ENCODE results near the gene YTHDC1. TPM values are rescaled to one million over a fixed set of nuclear protein-coding genes. Genes with fewer than 3 reads are reported as not detected.

The YTHDC1 gene
- polyA plus RNA-seq, 1 of the 3 experiments (the other 2 are of a cell fraction): 31.3 TPM

DNA sequence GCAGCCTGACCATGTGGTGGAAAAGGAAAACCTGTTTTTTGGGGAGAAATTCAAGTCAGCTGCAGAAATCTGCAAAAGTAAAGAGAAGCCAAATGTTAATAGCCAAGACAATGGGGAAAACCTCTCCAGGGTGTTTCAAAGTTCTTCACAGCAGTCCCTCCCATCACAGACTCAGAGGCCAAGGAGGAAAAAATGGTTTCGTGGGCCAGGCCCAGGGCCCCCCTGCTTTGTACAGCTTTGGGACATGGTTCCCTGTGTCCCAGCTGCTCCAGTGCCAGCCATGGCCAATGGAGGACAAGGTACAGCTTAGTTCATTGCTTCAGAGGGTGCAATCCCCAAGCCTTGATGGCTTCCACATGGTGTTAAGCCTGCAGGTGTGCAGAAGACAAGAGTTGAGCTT, 15.2 kb upstream of the YTHDC1 start:
- Histone ChIP-seq H3K9ac (no peak overlapping the region), H3K36me3 (replicated peaks in 1 of 2; ENCODE audit: control insufficient read depth in 1 of 2, insufficient read depth in 2 of 2, low read length in 1 of 2) (no peaks in the 10 kb centered on the region), H3K9me2 (no peaks in the 10 kb centered on the region), H3K9me3 (no peaks in the 10 kb centered on the region), H3K27ac (ENCODE audit: low read depth in 2 of 2, low read length in 1 of 2) (no peak overlapping the region), H2AFZ (ENCODE audit: low read depth) (no peak overlapping the region), H3K4me1 (ENCODE audit: control insufficient read depth in 1 of 2, insufficient read depth in 2 of 2, low read depth in 1 of 2, low read length in 1 of 2) (no peaks in the 10 kb centered on the region), H3K27me3 (ENCODE audit: insufficient read depth) (no peaks in the 10 kb centered on the region; the same call in 1 of the 2 replicates), H3K4me3 (ENCODE audit: low read depth in 2 of 2, low read length in 1 of 2) (no peak overlapping the region), H3F3A (replicated peaks; ENCODE audit: insufficient read depth) (peaks cover 4% of the 10 kb centered on the region), H4K20me1 (ENCODE audit: insufficient read depth) (no peaks in the 10 kb centered on the region), H3K4me2 (no peak overlapping the region), H3K79me2 (ENCODE audit: insufficient read depth) (no peaks in the 10 kb centered on the region)
- ChIA-PET CTCF (interaction anchor here (1.5 kb wide), 1 partner anchor 93 kb away, joined by 4 read pairs; no protein-coding TSS in a partner anchor), POLR2A (interaction anchor here (0.6 kb wide), 1 partner anchor 44 kb away, joined by 3 read pairs; no protein-coding TSS in a partner anchor)
- DNase-seq: no peak
- 29% methylated on average over 1 of the region's 1 CpG for WGBS (ENCODE audit: low lambda C conversion rate)
- TF ChIP-seq, protein P1, sequence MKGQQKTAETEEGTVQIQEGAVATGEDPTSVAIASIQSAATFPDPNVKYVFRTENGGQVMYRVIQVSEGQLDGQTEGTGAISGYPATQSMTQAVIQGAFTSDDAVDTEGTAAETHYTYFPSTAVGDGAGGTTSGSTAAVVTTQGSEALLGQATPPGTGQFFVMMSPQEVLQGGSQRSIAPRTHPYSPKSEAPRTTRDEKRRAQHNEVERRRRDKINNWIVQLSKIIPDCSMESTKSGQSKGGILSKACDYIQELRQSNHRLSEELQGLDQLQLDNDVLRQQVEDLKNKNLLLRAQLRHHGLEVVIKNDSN (IDR thresholded peaks at IDR 0.05; ENCODE audit: borderline replicate concordance, low read depth): no peak
- TF ChIP-seq RCOR1 (IDR thresholded peaks at IDR 0.05; ENCODE audit: low read length) (no peak), EP300 (IDR thresholded peaks at IDR 0.05; ENCODE audit: borderline replicate concordance in 1 of 2, low read depth in 1 of 2, low read length in 1 of 2) (no peak)

DNA sequence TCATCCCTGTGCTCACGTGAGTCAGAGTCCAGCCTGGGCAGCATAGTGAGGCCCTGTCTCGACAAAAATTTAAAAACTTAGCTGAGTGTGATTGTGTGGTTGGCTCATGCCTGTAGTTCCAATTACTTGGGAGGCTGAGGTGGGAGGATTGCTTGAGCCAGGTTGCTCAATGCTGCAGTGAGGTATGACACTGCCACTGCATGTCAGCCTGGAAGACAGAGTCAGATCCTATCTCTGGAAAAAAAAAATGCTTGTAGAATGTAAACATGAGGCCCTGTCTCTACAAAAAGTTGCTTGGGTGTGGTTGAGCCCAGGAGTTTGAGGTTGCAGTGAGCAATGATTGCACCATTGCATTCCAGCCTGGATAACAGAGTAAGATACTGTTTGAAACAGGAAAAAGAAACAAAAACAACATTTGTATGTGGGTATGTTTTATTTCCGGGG, 11.3 kb upstream of the YTHDC1 start:
- no peaks in the 10 kb centered on the region for H3K9me2 ChIP-seq
- no peaks in the 10 kb centered on the region for H3K36me3 ChIP-seq (replicated peaks in 1 of 2; ENCODE audit: control insufficient read depth in 1 of 2, insufficient read depth in 2 of 2, low read length in 1 of 2)
- WGBS (ENCODE audit: low lambda C conversion rate): 19% methylated on average over 3 of the region's 3 CpGs
- TF ChIP-seq TAF1 (IDR thresholded peaks at IDR 0.05; ENCODE audit: borderline replicate concordance, low read depth, low read length) (no peak), MXI1 (IDR thresholded peaks at IDR 0.05; ENCODE audit: low read depth, low read length) (no peak), GATA2 (CRISPR knock-in tag; IDR thresholded peaks at IDR 0.05) (no peak), FOSL2 (IDR thresholded peaks at IDR 0.05; ENCODE audit: borderline replicate concordance, low read depth) (no peak), YY1 (IDR thresholded peaks at IDR 0.05; ENCODE audit: low read depth) (no peak), NRF1 (IDR thresholded peaks at IDR 0.05; ENCODE audit: low read depth, low read length) (no peak)
- no peaks in the 10 kb centered on the region; the same call in 1 of the 2 replicates for H3K27me3 ChIP-seq (ENCODE audit: insufficient read depth)
- DNase-seq: no peak
- H3K4me2 ChIP-seq: no peak overlapping the region
- no peaks in the 10 kb centered on the region for H4K20me1 ChIP-seq (ENCODE audit: insufficient read depth)
- H3K4me1 ChIP-seq (ENCODE audit: control insufficient read depth in 1 of 2, insufficient read depth in 2 of 2, low read depth in 1 of 2, low read length in 1 of 2): no peaks in the 10 kb centered on the region
- CTCF ChIA-PET: interaction anchor here (1.0 to 5.2 kb wide), 3 partner anchors 9 to 89 kb away, joined by 3 to 23 read pairs (median 4); no protein-coding TSS in a partner anchor
- no peaks in the 10 kb centered on the region for H3K9me3 ChIP-seq
- H3K4me3 ChIP-seq (ENCODE audit: low read depth in 2 of 2, low read length in 1 of 2): no peak overlapping the region
- H3K27ac ChIP-seq (ENCODE audit: low read depth in 2 of 2, low read length in 1 of 2): no peak overlapping the region
- no peak overlapping the region for H2AFZ ChIP-seq (ENCODE audit: low read depth)
- no peaks in the 10 kb centered on the region for H3K79me2 ChIP-seq (ENCODE audit: insufficient read depth)
- no peak overlapping the region for H3K9ac ChIP-seq
- POLR2A ChIA-PET: no interaction called here
- no peaks in the 10 kb centered on the region for H3F3A ChIP-seq (replicated peaks; ENCODE audit: insufficient read depth)

DNA sequence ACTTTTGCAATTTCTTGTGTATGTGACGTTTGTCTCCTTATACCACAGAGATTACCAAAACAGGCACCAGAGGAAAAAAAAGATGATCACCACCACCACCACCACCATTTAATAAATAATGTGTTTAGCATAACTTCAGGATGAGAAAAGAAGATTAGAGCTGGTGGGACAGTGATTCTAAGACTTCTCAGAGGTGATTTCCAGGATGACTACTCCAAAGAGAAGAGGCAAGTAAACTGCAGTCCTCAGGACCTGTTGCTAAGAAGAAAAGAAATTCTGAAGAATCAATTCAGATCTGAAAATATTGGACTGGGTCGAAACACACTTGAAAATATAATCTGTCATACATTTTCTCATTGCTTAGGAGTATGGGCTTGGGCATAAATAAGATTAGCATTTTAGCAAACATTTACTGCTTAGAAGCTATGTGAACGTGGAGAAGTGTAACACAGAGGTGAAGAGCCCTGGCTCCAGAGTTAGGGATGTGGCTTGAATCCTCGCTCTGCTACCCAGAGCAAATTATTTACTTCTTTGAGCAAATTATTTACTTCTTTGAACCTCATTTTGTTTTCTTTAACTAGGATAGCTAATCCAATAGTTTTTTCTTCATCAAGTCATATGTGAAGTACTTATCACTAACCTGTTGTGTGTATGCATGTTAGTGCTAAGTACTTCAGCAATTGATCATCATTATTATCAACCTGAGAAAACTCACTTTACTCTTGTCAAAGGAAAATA, 10.5 kb upstream of the YTHDC1 start:
- H3K9ac ChIP-seq: no peak overlapping the region
- CTCF ChIA-PET: interaction anchor here (1.0 to 5.2 kb wide), 3 partner anchors 8 to 89 kb away, joined by 3 to 23 read pairs (median 4); no protein-coding TSS in a partner anchor
- H3K36me3 ChIP-seq (replicated peaks in 1 of 2; ENCODE audit: control insufficient read depth in 1 of 2, insufficient read depth in 2 of 2, low read length in 1 of 2): no peaks in the 10 kb centered on the region
- no peak overlapping the region for H3K4me2 ChIP-seq
- no peaks in the 10 kb centered on the region for H3K9me3 ChIP-seq
- no peak overlapping the region for H3K27ac ChIP-seq (ENCODE audit: low read depth in 2 of 2, low read length in 1 of 2)
- no peak overlapping the region for H3K4me3 ChIP-seq (ENCODE audit: low read depth in 2 of 2, low read length in 1 of 2)
- POLR2A ChIA-PET: no interaction called here
- no peaks in the 10 kb centered on the region; the same call in 1 of the 2 replicates for H3K27me3 ChIP-seq (ENCODE audit: insufficient read depth)
- no peaks in the 10 kb centered on the region for H3K79me2 ChIP-seq (ENCODE audit: insufficient read depth)
- no peaks in the 10 kb centered on the region for H4K20me1 ChIP-seq (ENCODE audit: insufficient read depth)
- H3K4me1 ChIP-seq (ENCODE audit: control insufficient read depth in 1 of 2, insufficient read depth in 2 of 2, low read depth in 1 of 2, low read length in 1 of 2): no peaks in the 10 kb centered on the region
- no peak overlapping the region for H2AFZ ChIP-seq (ENCODE audit: low read depth)
- H3F3A ChIP-seq (replicated peaks; ENCODE audit: insufficient read depth): no peaks in the 10 kb centered on the region
- DNase-seq: no peak
- WGBS (ENCODE audit: low lambda C conversion rate): 18% methylated on average over 4 of the region's 4 CpGs
- no peaks in the 10 kb centered on the region for H3K9me2 ChIP-seq
- TF ChIP-seq JUND (IDR thresholded peaks at IDR 0.05) (no peak), FOSL2 (IDR thresholded peaks at IDR 0.05; ENCODE audit: borderline replicate concordance, low read depth) (no peak), EP300 (IDR thresholded peaks at IDR 0.05; ENCODE audit: borderline replicate concordance in 1 of 2, low read depth in 1 of 2, low read length in 1 of 2) (no peak), YY1 (IDR thresholded peaks at IDR 0.05; ENCODE audit: low read depth) (no peak), SMC3 (IDR thresholded peaks at IDR 0.05; ENCODE audit: low read depth, low read length) (no peak), EZH2phosphoT487 (IDR thresholded peaks at IDR 0.05; ENCODE audit: borderline replicate concordance, low read depth) (no peak), MXI1 (IDR thresholded peaks at IDR 0.05; ENCODE audit: low read depth, low read length) (no peak), GABPA (IDR thresholded peaks at IDR 0.05; ENCODE audit: low read depth) (no peak), TAF1 (IDR thresholded peaks at IDR 0.05; ENCODE audit: borderline replicate concordance, low read depth, low read length) (no peak), SIN3A (IDR thresholded peaks at IDR 0.05; ENCODE audit: borderline replicate concordance, low read depth, low read length) (no peak), ELF1 (IDR thresholded peaks at IDR 0.05) (no peak), RFX5 (IDR thresholded peaks at IDR 0.05; ENCODE audit: low read length) (no peak), TCF12 (IDR thresholded peaks at IDR 0.05) (no peak), TEAD4 (IDR thresholded peaks at IDR 0.05; ENCODE audit: borderline replicate concordance, insufficient read depth) (no peak)
- TF ChIP-seq, protein P2, sequence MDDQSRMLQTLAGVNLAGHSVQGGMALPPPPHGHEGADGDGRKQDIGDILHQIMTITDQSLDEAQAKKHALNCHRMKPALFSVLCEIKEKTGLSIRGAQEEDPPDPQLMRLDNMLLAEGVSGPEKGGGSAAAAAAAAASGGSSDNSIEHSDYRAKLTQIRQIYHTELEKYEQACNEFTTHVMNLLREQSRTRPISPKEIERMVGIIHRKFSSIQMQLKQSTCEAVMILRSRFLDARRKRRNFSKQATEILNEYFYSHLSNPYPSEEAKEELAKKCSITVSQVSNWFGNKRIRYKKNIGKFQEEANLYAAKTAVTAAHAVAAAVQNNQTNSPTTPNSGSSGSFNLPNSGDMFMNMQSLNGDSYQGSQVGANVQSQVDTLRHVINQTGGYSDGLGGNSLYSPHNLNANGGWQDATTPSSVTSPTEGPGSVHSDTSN (IDR thresholded peaks at IDR 0.05): no peak
- TF ChIP-seq, protein P3, sequence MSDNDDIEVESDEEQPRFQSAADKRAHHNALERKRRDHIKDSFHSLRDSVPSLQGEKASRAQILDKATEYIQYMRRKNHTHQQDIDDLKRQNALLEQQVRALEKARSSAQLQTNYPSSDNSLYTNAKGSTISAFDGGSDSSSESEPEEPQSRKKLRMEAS (IDR thresholded peaks at IDR 0.05; ENCODE audit: low read depth): no peak

Measured in SK-N-SH (cell line).